HepG2 (cell line): ENCODE data around the gene PFN4. TPM values are rescaled to one million over a fixed set of nuclear protein-coding genes. Genes with fewer than 3 reads are reported as not detected.
A peak's percentile ranks its signal among the peaks of the same experiment; 100 is the strongest.
"Not testable (repeated sequence)": the region's sequence is repeated elsewhere in the genome, so short reads cannot be mapped to it uniquely, and the experiment has no call there.

Experiments used
- BORCS8-MEF2B ChIP-seq: sonication (generic); formaldehyde crosslinking; IDR thresholded peaks from 2 replicates; pipeline ENCODE4 v1.8.0; 2022; ENCODE audit warnings: mild to moderate bottlenecking, missing genetic modification reagents
- FOXJ3 ChIP-seq: sonication (generic); formaldehyde crosslinking; IDR thresholded peaks from 2 replicates; pipeline ENCODE4 v1.4.0; 2020; ENCODE audit warnings: missing genetic modification reagents, mild to moderate bottlenecking, borderline replicate concordance
- FOXK1 ChIP-seq: sonication (generic); formaldehyde crosslinking; IDR thresholded peaks from 2 replicates; pipeline ENCODE4 v1.4.0; 2020; ENCODE audit warnings: low read depth, missing genetic modification reagents, borderline replicate concordance
- GABPA ChIP-seq, 2 experiments: IDR thresholded peaks; 2 replicates each; pipeline ENCODE4 v1.6.1; 2011 to 2016; ENCODE audit warnings: low read depth in 2 of 2, low read length in 1 of 2, missing biosample characterization in 1 of 2, missing genetic modification characterization in 1 of 2
- HDAC2 ChIP-seq: sonication (generic); formaldehyde crosslinking; IDR thresholded peaks from 2 replicates; pipeline ENCODE4 v1.4.0; 2020; ENCODE audit warnings: missing genetic modification reagents
- HOXA5 ChIP-seq: sonication (generic); formaldehyde crosslinking; IDR thresholded peaks from 2 replicates; pipeline ENCODE4 v1.4.0; 2020; ENCODE audit warnings: missing genetic modification reagents
- MED1 ChIP-seq: sonication (generic); formaldehyde crosslinking; IDR thresholded peaks from 2 replicates; pipeline ENCODE4 v1.4.0; 2020; ENCODE audit warnings: missing genetic modification reagents
- MEF2D ChIP-seq: sonication (generic); formaldehyde crosslinking; IDR thresholded peaks from 2 replicates; pipeline ENCODE4 v1.5.1; 2020; ENCODE audit warnings: mild to moderate bottlenecking, missing genetic modification reagents
- RFXAP ChIP-seq: sonication (generic); formaldehyde crosslinking; IDR thresholded peaks from 2 replicates; pipeline ENCODE4 v1.4.0; 2020; ENCODE audit warnings: missing genetic modification reagents, borderline replicate concordance
- RXRA ChIP-seq: sonication (generic); formaldehyde crosslinking; IDR thresholded peaks from 2 replicates; pipeline ENCODE4 v1.5.1; 2020; ENCODE audit warnings: missing genetic modification reagents
- SAP130 ChIP-seq: IDR thresholded peaks from 2 replicates; pipeline ENCODE4 v1.6.1; 2016; ENCODE audit warnings: low read depth
- TBX2 ChIP-seq: sonication (generic); formaldehyde crosslinking; IDR thresholded peaks from 2 replicates; pipeline ENCODE4 v1.5.0; 2020; ENCODE audit warnings: missing genetic modification reagents, mild to moderate bottlenecking, borderline replicate concordance
- THAP9 ChIP-seq: sonication (generic); formaldehyde crosslinking; IDR thresholded peaks from 2 replicates; pipeline ENCODE4; 2020; ENCODE audit warnings: missing genetic modification reagents, mild to moderate bottlenecking, borderline replicate concordance
- YEATS4 ChIP-seq: sonication (generic); formaldehyde crosslinking; IDR thresholded peaks from 2 replicates; pipeline ENCODE4 v1.4.0; 2020; ENCODE audit warnings: missing genetic modification reagents, borderline replicate concordance
- ZIK1 ChIP-seq: sonication (generic); formaldehyde crosslinking; IDR thresholded peaks from 2 replicates; pipeline ENCODE4 v1.5.0; 2020; ENCODE audit warnings: mild to moderate bottlenecking, low read depth, missing genetic modification reagents, borderline replicate concordance
- ZNF225 ChIP-seq: sonication (generic); formaldehyde crosslinking; IDR thresholded peaks from 2 replicates; pipeline ENCODE4 v1.4.0; 2020; ENCODE audit warnings: mild to moderate bottlenecking, missing genetic modification reagents
- ZNF430 ChIP-seq: sonication (generic); formaldehyde crosslinking; IDR thresholded peaks from 2 replicates; pipeline ENCODE4 v1.9.0; 2021; ENCODE audit warnings: mild to moderate bottlenecking, missing genetic modification reagents
- ZNF724P ChIP-seq: sonication (generic); formaldehyde crosslinking; IDR thresholded peaks from 2 replicates; pipeline ENCODE4 v1.8.0; 2022; ENCODE audit warnings: missing genetic modification reagents, borderline replicate concordance
- polyA plus RNA-seq, 8 experiments: library from polyadenylated mRNA; depleted of rRNA in 3 of 8; stranded (reverse) in 7 of 8; unstranded in 1 of 8; fragments of >200 nt; fragmentation: Illumina TruSeq in 4 of 8; extraction: Trizol in 4 of 8; gene quantifications; 2 replicates each; pipeline versions ENCODE4 v1.2.1 to v1.2.3, GENCODE V29; 2011 to 2016; ENCODE audit warnings: low read depth in 4 of 8, missing spikeins in 1 of 8, mixed read lengths in 1 of 8; ENCODE audit not compliant: insufficient read depth in 1 of 8
- total RNA-seq, 5 experiments: library from RNA; depleted of rRNA; stranded (reverse); fragments of >200 nt; fragmentation: Illumina TruSeq; extraction: Trizol; gene quantifications; 2 replicates each; pipeline ENCODE4 v1.2.3, GENCODE V29; 2016; ENCODE audit warnings: low read depth in 1 of 5
- TF ChIP-seq, protein P1 (sequence below): sonication (generic); formaldehyde crosslinking; IDR thresholded peaks from 2 replicates; pipeline ENCODE4 v1.4.0; 2020; ENCODE audit warnings: missing genetic modification reagents, mild to moderate bottlenecking, borderline replicate concordance
- TF ChIP-seq, protein P2 (sequence below): sonication (generic); formaldehyde crosslinking; IDR thresholded peaks from 2 replicates; pipeline ENCODE4 v1.5.1; 2020; ENCODE audit warnings: missing genetic modification reagents, mild to moderate bottlenecking, borderline replicate concordance

The PFN4 gene
- total and polyA plus RNA-seq, 2 of the 13 experiments (the other 11 are each of a cell fraction or from before 2014, with no cell fraction given): 0.12 to 0.20 TPM

DNA sequence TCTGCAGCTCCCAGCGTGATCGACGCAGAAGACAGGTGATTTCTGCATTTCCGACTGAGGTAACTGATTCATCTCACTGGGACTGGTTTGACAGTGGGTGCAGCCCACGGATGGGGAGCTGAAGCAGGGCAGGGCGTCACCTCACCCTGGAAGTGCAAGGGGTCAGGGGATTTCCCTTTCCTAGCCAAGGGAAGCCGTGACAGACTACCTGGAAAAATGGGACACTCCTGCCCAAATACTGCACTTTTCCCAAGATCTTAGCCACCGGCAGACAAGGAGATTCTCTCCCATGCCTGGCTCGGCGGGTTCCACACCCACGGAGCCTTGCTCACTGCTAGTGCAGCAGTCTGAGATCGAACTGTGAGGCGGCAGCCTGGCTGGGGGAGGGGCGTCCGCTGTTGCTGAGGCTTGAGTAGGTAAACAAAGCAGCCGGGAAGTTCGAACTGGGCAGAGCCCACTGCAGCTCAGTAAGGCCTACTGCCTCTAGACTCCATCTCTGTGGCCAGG is 27.9 kb downstream of the PFN4 start (continued):
- TF ChIP-seq THAP9: peak; percentile 67; the same call in 1 of the 2 replicates
- TF ChIP-seq GABPA (IDR thresholded peaks at IDR 0.05; ENCODE audit: low read depth, low read length): not testable (repeated sequence)
- 0 out of 2 replicates have a peak, but pooled peaks have one; percentile 13 for TF ChIP-seq GABPA (CRISPR knock-in tag; IDR thresholded peaks at IDR 0.05; ENCODE audit: low read depth)
- TF ChIP-seq ZNF430: peak; percentile 52; the same call in 1 of the 2 replicates
- peak; percentile 60; the same call in 1 of the 2 replicates for TF ChIP-seq ZNF225 (CRISPR knock-in tag)
- 0 out of 2 replicates have a peak, but pooled peaks have one; percentile 22 for TF ChIP-seq HDAC2 (CRISPR knock-in tag)
- peak; percentile 44; the same call in 1 of the 2 replicates for TF ChIP-seq YEATS4 (CRISPR knock-in tag)
- peak; percentile 67 for TF ChIP-seq SAP130 (CRISPR knock-in tag)
- 0 out of 2 replicates have a peak, but pooled peaks have one; percentile 42 for TF ChIP-seq ZIK1 (CRISPR knock-in tag)
- 0 out of 2 replicates have a peak, but pooled peaks have one; percentile 29 for TF ChIP-seq MEF2D (CRISPR knock-in tag)
- TF ChIP-seq MED1: peak; percentile 16; the same call in 1 of the 2 replicates
- 0 out of 2 replicates have a peak, but pooled peaks have one; percentile 33 for TF ChIP-seq FOXJ3
- TF ChIP-seq RXRA: 0 out of 2 replicates have a peak, but pooled peaks have one; percentile 21
- TF ChIP-seq ZNF724P (CRISPR knock-in tag): peak; percentile 73; the same call in 1 of the 2 replicates
- TF ChIP-seq TBX2 (CRISPR knock-in tag): peak; percentile 12; the same call in 1 of the 2 replicates
- TF ChIP-seq, protein P1, sequence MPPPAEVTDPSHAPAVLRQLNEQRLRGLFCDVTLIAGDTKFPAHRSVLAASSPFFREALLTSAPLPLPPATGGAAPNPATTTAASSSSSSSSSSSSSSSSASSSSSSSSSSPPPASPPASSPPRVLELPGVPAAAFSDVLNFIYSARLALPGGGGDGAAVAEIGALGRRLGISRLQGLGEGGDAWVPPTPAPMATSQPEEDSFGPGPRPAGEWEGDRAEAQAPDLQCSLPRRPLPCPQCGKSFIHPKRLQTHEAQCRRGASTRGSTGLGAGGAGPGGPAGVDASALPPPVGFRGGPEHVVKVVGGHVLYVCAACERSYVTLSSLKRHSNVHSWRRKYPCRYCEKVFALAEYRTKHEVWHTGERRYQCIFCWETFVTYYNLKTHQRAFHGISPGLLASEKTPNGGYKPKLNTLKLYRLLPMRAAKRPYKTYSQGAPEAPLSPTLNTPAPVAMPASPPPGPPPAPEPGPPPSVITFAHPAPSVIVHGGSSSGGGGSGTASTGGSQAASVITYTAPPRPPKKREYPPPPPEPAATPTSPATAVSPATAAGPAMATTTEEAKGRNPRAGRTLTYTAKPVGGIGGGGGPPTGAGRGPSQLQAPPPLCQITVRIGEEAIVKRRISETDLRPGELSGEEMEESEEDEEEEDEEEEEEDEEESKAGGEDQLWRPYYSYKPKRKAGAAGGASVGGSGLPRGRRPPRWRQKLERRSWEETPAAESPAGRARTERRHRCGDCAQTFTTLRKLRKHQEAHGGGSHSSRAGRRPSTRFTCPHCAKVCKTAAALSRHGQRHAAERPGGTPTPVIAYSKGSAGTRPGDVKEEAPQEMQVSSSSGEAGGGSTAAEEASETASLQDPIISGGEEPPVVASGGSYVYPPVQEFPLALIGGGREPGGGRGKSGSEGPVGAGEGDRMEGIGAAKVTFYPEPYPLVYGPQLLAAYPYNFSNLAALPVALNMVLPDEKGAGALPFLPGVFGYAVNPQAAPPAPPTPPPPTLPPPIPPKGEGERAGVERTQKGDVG (CRISPR knock-in tag): 0 out of 2 replicates have a peak, but pooled peaks have one; percentile 55
- TF ChIP-seq RFXAP (CRISPR knock-in tag): peak; percentile 80; the same call in 1 of the 2 replicates
- 0 out of 2 replicates have a peak, but pooled peaks have one; percentile 30 for TF ChIP-seq HOXA5 (CRISPR knock-in tag)
- TF ChIP-seq, protein P2, sequence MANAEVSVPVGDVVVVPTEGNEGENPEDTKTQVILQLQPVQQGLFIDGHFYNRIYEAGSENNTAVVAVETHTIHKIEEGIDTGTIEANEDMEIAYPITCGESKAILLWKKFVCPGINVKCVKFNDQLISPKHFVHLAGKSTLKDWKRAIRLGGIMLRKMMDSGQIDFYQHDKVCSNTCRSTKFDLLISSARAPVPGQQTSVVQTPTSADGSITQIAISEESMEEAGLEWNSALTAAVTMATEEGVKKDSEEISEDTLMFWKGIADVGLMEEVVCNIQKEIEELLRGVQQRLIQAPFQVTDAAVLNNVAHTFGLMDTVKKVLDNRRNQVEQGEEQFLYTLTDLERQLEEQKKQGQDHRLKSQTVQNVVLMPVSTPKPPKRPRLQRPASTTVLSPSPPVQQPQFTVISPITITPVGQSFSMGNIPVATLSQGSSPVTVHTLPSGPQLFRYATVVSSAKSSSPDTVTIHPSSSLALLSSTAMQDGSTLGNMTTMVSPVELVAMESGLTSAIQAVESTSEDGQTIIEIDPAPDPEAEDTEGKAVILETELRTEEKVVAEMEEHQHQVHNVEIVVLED: peak; percentile 26; the same call in 1 of the 2 replicates
- peak; percentile 77; the same call in 1 of the 2 replicates for TF ChIP-seq FOXK1 (CRISPR knock-in tag)
- TF ChIP-seq BORCS8-MEF2B (CRISPR knock-in tag): peak; percentile 77; the same call in 1 of the 2 replicates
